NT2/D1 (cell line): ENCODE data around the gene CDH13.

ENCODE experiments used
- SUZ12 ChIP-seq: IDR thresholded peaks from 2 replicates; pipeline ENCODE4 v1.6.1; 2011; ENCODE audit not compliant: insufficient read length, insufficient read depth; ENCODE audit errors: extremely low read depth
- YY1 ChIP-seq: IDR thresholded peaks from 2 replicates; pipeline ENCODE4 v1.6.1; 2011; ENCODE audit not compliant: insufficient read length, insufficient read depth
- ZNF274 ChIP-seq: IDR thresholded peaks from 2 replicates; pipeline ENCODE4 v1.6.1; 2011; ENCODE audit warnings: mild to moderate bottlenecking, low read depth, low read length

GRCh38 chr16:83046664-83047063 is 419.9 kb downstream of the CDH13 start:
- TF ChIP-seq YY1 (no peak), ZNF274 (no peak), SUZ12 (no peak)
